RWPE2 (cell line): ENCODE measurements around the gene COCH.

Experiments used
- ATAC-seq: fragments of 200-7000 bp; cut with Tn5 transposase; 3 replicates; pipeline ENCODE4 v1.9.1; 2021; ENCODE audit warnings: low read depth
- DNase-seq: peaks from one replicate; pipeline ENCODE4 v3.0.0-alpha.2; 2020; ENCODE audit warnings: low spot score
- H3K27ac ChIP-seq: fragments of 450-650 bp; 2 replicates; pipeline ENCODE4 v1.5.1; 2017; ENCODE audit warnings: mild to moderate bottlenecking; ENCODE audit not compliant: poor library complexity, severe bottlenecking
- H3K27me3 ChIP-seq: fragments of 250-450 bp; sonication (Bioruptor Pico); 2 replicates; pipeline ENCODE4 v1.5.1; 2021; ENCODE audit warnings: mild to moderate bottlenecking, moderate library complexity; ENCODE audit not compliant: insufficient read depth, poor library complexity, severe bottlenecking
- H3K36me3 ChIP-seq: fragments of 250-450 bp; sonication (Bioruptor Pico); 2 replicates; pipeline ENCODE4 v1.5.1; 2020; ENCODE audit warnings: low read depth, mild to moderate bottlenecking, moderate library complexity
- H3K4me1 ChIP-seq: fragments of 250-450 bp; sonication (Bioruptor Pico); 2 replicates; pipeline ENCODE4 v1.5.1; 2021; ENCODE audit warnings: mild to moderate bottlenecking, moderate library complexity; ENCODE audit not compliant: insufficient read depth, poor library complexity, severe bottlenecking
- H3K4me3 ChIP-seq: fragments of 250-450 bp; sonication (Bioruptor Pico); 2 replicates; pipeline ENCODE4 v1.5.1; 2021; ENCODE audit warnings: mild to moderate bottlenecking, moderate library complexity; ENCODE audit not compliant: severe bottlenecking
- H3K9me3 ChIP-seq: fragments of 250-450 bp; sonication (Bioruptor Pico); 2 replicates; pipeline ENCODE4 v1.5.1; 2021; ENCODE audit warnings: mild to moderate bottlenecking, moderate library complexity; ENCODE audit not compliant: severe bottlenecking
- CTCF ChIP-seq: fragments of 450-650 bp; IDR thresholded peaks from one replicate; pipeline ENCODE4 v1.5.1; 2017; ENCODE audit warnings: mild to moderate bottlenecking, moderate library complexity; ENCODE audit not compliant: poor library complexity, severe bottlenecking

The COCH gene

DNA sequence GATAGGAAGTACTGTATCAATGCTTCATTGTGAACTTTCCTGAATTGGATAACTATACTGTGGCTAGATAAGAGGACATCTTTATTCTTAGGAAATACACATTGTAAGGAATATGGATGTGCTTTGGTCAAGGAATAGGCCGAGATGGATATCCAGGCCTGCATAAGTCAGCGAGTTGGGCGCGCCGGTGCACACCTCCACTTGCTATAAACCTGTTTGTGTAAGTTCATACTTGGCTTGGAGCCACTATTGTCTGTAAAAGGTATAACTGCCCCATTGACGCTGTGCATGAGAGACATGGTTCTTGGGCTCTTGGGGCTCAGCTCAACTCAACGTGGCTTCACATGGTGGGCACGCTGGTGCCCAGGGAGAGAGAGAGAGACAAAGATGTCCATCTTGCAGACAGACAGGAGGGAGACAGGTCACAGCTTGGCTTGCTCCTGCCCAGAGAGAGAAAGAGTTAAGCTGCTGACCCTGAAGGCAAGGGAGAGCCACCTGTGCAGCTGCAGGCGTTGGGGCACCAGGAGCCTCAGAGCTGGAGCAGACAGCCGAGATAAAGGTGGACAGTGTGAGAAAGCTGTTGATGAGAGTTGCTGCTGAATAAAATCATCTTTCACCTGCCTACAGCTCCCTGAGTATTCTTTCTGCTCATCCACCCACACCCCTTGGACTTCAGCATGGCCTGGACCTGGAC, 34.1 kb upstream of the COCH start:
- H3K27ac ChIP-seq, result no peak overlapping the region
- ATAC-seq (no peak), DNase-seq (no peak)
- no peak overlapping the region for H3K4me3 ChIP-seq
- no peak for TF ChIP-seq CTCF
- H3K36me3 ChIP-seq, result no peaks in the 10 kb centered on the region
- H3K9me3 ChIP-seq, result no peaks in the 10 kb centered on the region
- H3K4me1 ChIP-seq, result no peaks in the 10 kb centered on the region
- peaks cover 12% of the 10 kb centered on the region for H3K27me3 ChIP-seq

GRCh38 chr14:30842431-30842830, 31.9 kb upstream of the COCH start:
- TF ChIP-seq CTCF, result no peak
- no peaks in the 10 kb centered on the region for H3K9me3 ChIP-seq
- no peak overlapping the region for H3K27ac ChIP-seq
- H3K4me1 ChIP-seq, result no peaks in the 10 kb centered on the region
- DNase-seq (no peak), ATAC-seq (no peak)
- peaks cover 31% of the 10 kb centered on the region for H3K27me3 ChIP-seq
- H3K4me3 ChIP-seq, result no peak overlapping the region
- no peaks in the 10 kb centered on the region for H3K36me3 ChIP-seq

GRCh38 chr14:30848449-30849240, 25.7 kb upstream of the COCH start:
- no peaks in the 10 kb centered on the region for H3K4me1 ChIP-seq
- H3K9me3 ChIP-seq, result no peaks in the 10 kb centered on the region
- no peak overlapping the region for H3K27ac ChIP-seq
- no peak for TF ChIP-seq CTCF
- ATAC-seq (no peak), DNase-seq (no peak)
- H3K36me3 ChIP-seq, result no peaks in the 10 kb centered on the region
- H3K4me3 ChIP-seq, result no peak overlapping the region
- H3K27me3 ChIP-seq, result peaks cover 26% of the 10 kb centered on the region

DNA sequence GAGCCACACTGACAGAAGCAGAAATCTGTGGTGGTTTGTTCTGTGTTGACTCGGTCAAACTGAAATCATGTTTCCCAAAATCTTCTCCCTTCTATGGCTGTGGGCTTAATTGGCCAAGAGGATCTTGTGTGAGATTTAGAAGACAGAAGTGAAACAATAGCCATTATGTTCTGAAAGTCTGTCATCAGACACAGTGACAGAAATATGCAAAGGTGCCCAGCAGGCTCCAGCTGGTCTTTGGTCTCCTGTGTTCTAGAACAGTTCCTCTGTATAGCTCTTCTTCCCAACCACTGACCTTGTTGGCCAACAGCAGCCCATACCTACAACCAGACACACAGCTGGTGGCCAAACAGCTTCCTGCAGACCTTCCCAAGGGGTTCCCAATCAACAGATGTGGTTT, 25.0 kb upstream of the COCH start:
- ATAC-seq (no peak), DNase-seq (no peak)
- Histone ChIP-seq H3K27ac (no peak overlapping the region), H3K4me3 (no peak overlapping the region), H3K36me3 (no peaks in the 10 kb centered on the region), H3K4me1 (no peaks in the 10 kb centered on the region), H3K9me3 (no peaks in the 10 kb centered on the region), H3K27me3 (peaks cover 26% of the 10 kb centered on the region)
- no peak for TF ChIP-seq CTCF

DNA sequence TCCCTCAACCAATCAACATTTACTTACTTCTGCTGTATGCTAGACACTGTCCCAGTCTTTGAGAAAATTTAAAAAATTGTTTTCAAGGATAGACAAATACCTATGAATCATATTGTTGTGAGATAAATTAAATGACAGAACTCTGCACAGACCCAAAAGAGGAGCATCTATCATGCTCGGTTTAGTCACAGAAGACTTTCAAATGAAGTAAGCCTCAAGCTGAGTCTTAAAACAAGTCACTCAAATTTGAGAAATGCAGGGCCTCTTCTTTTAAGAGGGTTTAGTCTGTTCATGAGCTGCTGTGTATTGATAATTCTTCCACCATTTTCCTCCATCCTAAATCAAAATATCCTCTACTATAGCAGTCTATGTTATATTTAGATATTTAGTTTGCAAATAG, 24.4 kb upstream of the COCH start:
- Histone ChIP-seq H3K36me3 (no peaks in the 10 kb centered on the region), H3K27ac (no peak overlapping the region), H3K27me3 (peaks cover 23% of the 10 kb centered on the region), H3K4me1 (no peaks in the 10 kb centered on the region), H3K4me3 (no peak overlapping the region), H3K9me3 (no peaks in the 10 kb centered on the region)
- no peak for TF ChIP-seq CTCF
- no peak for ATAC-seq
- no peak for DNase-seq
